Panc1 (cell line): ENCODE measurements around the gene FOXO6. TPM values are rescaled to one million over a fixed set of nuclear protein-coding genes. Genes with fewer than 3 reads are reported as not detected.

Experiments used
- ATAC-seq: fragments of 200-7000 bp; cut with Tn5 transposase; 2 replicates; pipeline ENCODE4 v1.9.1; 2020; ENCODE audit warnings: mild to moderate bottlenecking, moderate library complexity
- BruUV-seq: library from RNA; stranded (reverse); fragments of 400-500 nt; replicated peaks from 2 replicates; lab custom pipeline; 2021; lab: Mats Ljungman, UMichigan
- CTCF ChIA-PET: fragments of 300-600 bp; sonication (Branson Sonifier 250); formaldehyde crosslinking; loops from one replicate; lab custom pipeline; 2022; ENCODE audit warnings: antibody characterized with exemption; lab: Charles Lee
- POLR2A ChIA-PET: fragments of 300-600 bp; sonication (Branson Sonifier 250); formaldehyde crosslinking; loops from one replicate; lab custom pipeline; 2022; ENCODE audit warnings: antibody characterized with exemption; lab: Charles Lee
- DNase-seq: peaks from one replicate; pipeline ENCODE4 v3.0.0-alpha.2; 2010; ENCODE audit warnings: low read depth, low spot score
- H3K27ac ChIP-seq: 2 replicates; pipeline ENCODE4 v1.5.1; 2011; ENCODE audit warnings: mild to moderate bottlenecking, low read length, inconsistent platforms
- H3K27me3 ChIP-seq: fragments of 200-500 bp; sonication (Bioruptor generic); 2 replicates; pipeline ENCODE4 v1.6.0; 2014; ENCODE audit warnings: low read length, inconsistent platforms; ENCODE audit not compliant: control insufficient read depth, insufficient read depth
- H3K36me3 ChIP-seq: fragments of 200-500 bp; sonication (Bioruptor generic); 2 replicates; pipeline ENCODE4 v1.5.1; 2014; ENCODE audit warnings: inconsistent platforms, mild to moderate bottlenecking, low read length, moderate library complexity; ENCODE audit not compliant: control insufficient read depth, insufficient read depth
- H3K4me1 ChIP-seq: 2 replicates; pipeline ENCODE4 v1.5.1; 2011; ENCODE audit warnings: inconsistent platforms, mild to moderate bottlenecking, low read length, moderate library complexity; ENCODE audit not compliant: control insufficient read depth, insufficient read depth
- H3K4me3 ChIP-seq, 2 experiments: 2 replicates each; pipeline ENCODE4 v1.5.1; 2011 to 2012; ENCODE audit warnings: low read depth in 2 of 2, low read length in 2 of 2, mild to moderate bottlenecking in 2 of 2, inconsistent platforms in 1 of 2, moderate library complexity in 1 of 2
- H3K9me3 ChIP-seq: fragments of 200-500 bp; sonication (Bioruptor generic); 2 replicates; pipeline ENCODE4 v1.5.1; 2014; ENCODE audit warnings: low read depth, mild to moderate bottlenecking, inconsistent platforms, low read length, moderate library complexity; ENCODE audit not compliant: control insufficient read depth, insufficient read depth
- CTCF ChIP-seq: fragments of 450-650 bp; IDR thresholded peaks from 2 replicates; pipeline ENCODE4 v1.5.1; 2017; ENCODE audit warnings: mild to moderate bottlenecking
- POLR2AphosphoS5 ChIP-seq: IDR thresholded peaks from 2 replicates; pipeline ENCODE4 v1.6.1; 2012; ENCODE audit warnings: mild to moderate bottlenecking, low read depth, low read length, moderate library complexity
- REST ChIP-seq, 2 experiments: IDR thresholded peaks; 2 replicates each; pipeline ENCODE4 v1.6.1; 2011 to 2012; ENCODE audit warnings: low read depth in 2 of 2, control low read depth in 1 of 2, low read length in 1 of 2, mild to moderate bottlenecking in 1 of 2, moderate library complexity in 1 of 2; ENCODE audit not compliant: insufficient read depth in 1 of 2
- SIN3A ChIP-seq: IDR thresholded peaks from 2 replicates; pipeline ENCODE4 v1.6.1; 2012; ENCODE audit warnings: low read depth, mild to moderate bottlenecking, low read length, moderate library complexity, borderline replicate concordance; ENCODE audit not compliant: insufficient read depth
- TCF7L2 ChIP-seq: IDR thresholded peaks from 2 replicates; pipeline ENCODE4 v1.6.1; 2011; ENCODE audit warnings: mild to moderate bottlenecking, low read depth, low read length, inconsistent platforms
- in situ Hi-C: cut with HindIII; loops from 2 replicates; pipeline ENCODE4 v1.10.0; 2016; ENCODE audit warnings: low sequenced_read_pairs, low pct_unique_long_range_greater_than_20kb
- intact Hi-C: fragments of 100-400 bp; cut with micrococcal nuclease; formaldehyde crosslinking; loops from one replicate; pipeline ENCODE4 v1.10.0; 2022; ENCODE audit not compliant: unreplicated experiment
- total RNA-seq: library from RNA; stranded (reverse); gene quantifications from one replicate; pipeline ENCODE4 v1.2.1, GENCODE V29; 2021; ENCODE audit not compliant: unreplicated experiment

Gene FOXO6
- total RNA-seq, 1 experiment from 2014 or later: 2.5 TPM

GRCh38 chr1:41392528-41392924 is 31.3 kb downstream of the FOXO6 start:
- no peak for ATAC-seq
- H3K4me3 ChIP-seq: no peak overlapping the region
- no TSS peak for BruUV-seq
- H3K27ac ChIP-seq: no peak overlapping the region
- POLR2A ChIA-PET: no interaction called here
- no peak for DNase-seq
- in situ Hi-C loops: no loop called here
- no peaks in the 10 kb centered on the region for H3K4me1 ChIP-seq
- no peaks in the 10 kb centered on the region for H3K9me3 ChIP-seq
- H3K27me3 ChIP-seq: no peaks in the 10 kb centered on the region
- CTCF ChIA-PET: no interaction called here
- H3K36me3 ChIP-seq: no peaks in the 10 kb centered on the region
- intact Hi-C loops: no loop called here
- TF ChIP-seq POLR2AphosphoS5: no peak
- TF ChIP-seq SIN3A: no peak
- TF ChIP-seq CTCF: no peak
- TF ChIP-seq TCF7L2: no peak
- no peak for TF ChIP-seq REST (IDR thresholded peaks at IDR 0.05; ENCODE audit: insufficient read depth in 1 of 2, low read depth in 2 of 2, low read length in 1 of 2)

- ChIA-PET CTCF (no interaction called here), POLR2A (no interaction called here)
- in situ Hi-C loops (no loop called here), intact Hi-C loops (no loop called here)
- Histone ChIP-seq H3K27ac (no peak overlapping the region), H3K4me3 (no peak overlapping the region), H3K4me1 (no peaks in the 10 kb centered on the region), H3K27me3 (no peaks in the 10 kb centered on the region), H3K36me3 (no peaks in the 10 kb centered on the region), H3K9me3 (no peaks in the 10 kb centered on the region)
- BruUV-seq: no TSS peak
- no peak for TF ChIP-seq REST (IDR thresholded peaks at IDR 0.05; ENCODE audit: insufficient read depth in 1 of 2, low read depth in 2 of 2, low read length in 1 of 2)
- no peak for TF ChIP-seq POLR2AphosphoS5
- no peak for TF ChIP-seq CTCF
- no peak for TF ChIP-seq TCF7L2
- DNase-seq (no peak), ATAC-seq (no peak)
Observed at GRCh38 chr1:41393716-41394368, 32.6 kb downstream of the FOXO6 start.
